Body of pancreas (tissue), 4 donors: Measurements from ENCODE around the gene CNGA3. TPM values are rescaled to one million over a fixed set of nuclear protein-coding genes. Genes with fewer than 3 reads are reported as not detected.
"Not testable (repeated sequence)": the region's sequence is repeated elsewhere in the genome, so short reads cannot be mapped to it uniquely, and the experiment has no call there.

ENCODE experiments used
- ATAC-seq: fragments of 150-250 bp; one replicate; pipeline ENCODE4 v1.9.1; 2016
- DNase-seq, 4 donors: peaks; one replicate each; pipeline ENCODE4 v3.0.0-alpha.2; 2019
- H3K27ac ChIP-seq, 4 donors: fragments of 200-600 bp; sonication (generic); 1 replicate in 3 of 4; 2 replicates in 1 of 4; pipeline versions ENCODE4 v1.5.1 to v1.6.1; 2016 to 2019; ENCODE audit warnings: mild to moderate bottlenecking in 1 of 4, mixed read lengths in 1 of 4, moderate library complexity in 1 of 4
- H3K27me3 ChIP-seq, 2 donors: fragments of 200-600 bp; sonication (generic); one replicate each; pipeline ENCODE4 v1.6.0; 2016; ENCODE audit warnings: mild to moderate bottlenecking in 1 of 2
- H3K36me3 ChIP-seq, 2 donors: fragments of 200-600 bp; sonication (generic); replicated peaks in 1 of 2; 2 replicates each; pipeline ENCODE4 v1.5.1; 2016; ENCODE audit warnings: low read depth in 2 of 2; ENCODE audit not compliant: insufficient read depth in 1 of 2
- H3K4me1 ChIP-seq: fragments of 200-600 bp; sonication (generic); one replicate; pipeline ENCODE4 v1.6.0; 2016
- H3K4me3 ChIP-seq, 2 donors: fragments of 200-600 bp; sonication (generic); 1 replicate in 1 of 2; 2 replicates in 1 of 2; pipeline ENCODE4 v1.5.1; 2016 to 2019
- H3K9me3 ChIP-seq, 3 donors: fragments of 200-600 bp; sonication (generic); 1 replicate in 2 of 3; 2 replicates in 1 of 3; pipeline ENCODE4 v1.5.1; 2016
- POLR2A ChIP-seq, 3 donors: fragments of 450-650 bp; IDR thresholded peaks; one replicate each; pipeline ENCODE4 v1.6.1; 2016; ENCODE audit warnings: antibody characterized with exemption in 3 of 3, mild to moderate bottlenecking in 2 of 3
- WGBS, 2 donors: methylation state at CpG; one replicate each; pipeline ENCODE4 v1.1.5; 2017; 5-methylcytosine and 5-hydroxymethylcytosine counted together
- intact Hi-C: fragments of 100-400 bp; cut with DNase I; formaldehyde crosslinking; loops from one replicate; pipeline ENCODE4 v1.15.1; 2023
- total RNA-seq, 2 donors: library from RNA; depleted of rRNA; stranded (reverse); fragments of >200 nt; gene quantifications; one replicate each; pipeline ENCODE4 v1.1.0, GENCODE V29; 2016
- TF ChIP-seq, protein P1 (sequence below), 7 experiments: fragments of 450-650 bp in 4 of 7; fragments of 200-600 bp in 3 of 7; sonication (generic) in 3 of 7; IDR thresholded peaks; one replicate each; pipeline ENCODE4 v1.5.1; 2016 to 2019; ENCODE audit warnings: antibody characterized with exemption in 7 of 7

CNGA3 gene
- total RNA-seq, 2 donors from 2014 or later, result 1.3 TPM; not detected in 1

DNA sequence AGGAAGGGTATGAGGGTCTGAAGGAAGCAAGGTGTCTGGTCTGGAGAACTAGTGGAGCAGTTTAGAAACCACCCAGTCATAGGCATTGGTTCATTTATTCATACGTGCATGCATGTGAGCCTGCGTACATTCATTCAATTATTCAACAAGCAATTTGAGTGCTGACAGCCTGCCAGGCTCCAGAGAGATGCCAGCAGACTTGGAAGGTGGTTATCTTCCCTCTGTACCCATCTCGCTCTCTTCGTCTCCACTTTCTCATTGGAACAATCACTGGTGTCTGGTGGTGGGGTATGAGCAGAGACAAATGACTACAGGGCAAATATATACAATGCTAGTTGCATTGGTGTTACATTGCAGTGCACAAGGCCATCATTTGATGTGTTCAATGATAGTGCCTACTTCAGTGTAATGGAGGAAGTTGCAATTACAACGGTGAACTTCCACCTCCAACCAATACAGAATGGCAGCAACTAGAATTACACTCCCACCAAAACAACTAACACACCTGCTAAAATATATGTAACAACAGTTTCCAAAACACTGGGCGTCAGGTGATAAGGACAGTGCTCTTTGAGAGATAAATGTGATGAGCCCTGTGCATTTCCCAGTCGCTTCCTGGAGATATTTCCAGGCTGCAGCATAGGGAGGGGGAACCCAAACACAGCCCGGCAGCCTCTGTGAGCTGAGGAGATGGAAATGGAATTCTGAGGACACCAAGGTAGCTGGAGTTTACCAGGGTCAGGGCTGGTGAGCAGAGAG, 32.6 kb upstream of the CNGA3 start:
- DNase-seq, result no peak
- no peak for ATAC-seq
- TF ChIP-seq, protein P1, sequence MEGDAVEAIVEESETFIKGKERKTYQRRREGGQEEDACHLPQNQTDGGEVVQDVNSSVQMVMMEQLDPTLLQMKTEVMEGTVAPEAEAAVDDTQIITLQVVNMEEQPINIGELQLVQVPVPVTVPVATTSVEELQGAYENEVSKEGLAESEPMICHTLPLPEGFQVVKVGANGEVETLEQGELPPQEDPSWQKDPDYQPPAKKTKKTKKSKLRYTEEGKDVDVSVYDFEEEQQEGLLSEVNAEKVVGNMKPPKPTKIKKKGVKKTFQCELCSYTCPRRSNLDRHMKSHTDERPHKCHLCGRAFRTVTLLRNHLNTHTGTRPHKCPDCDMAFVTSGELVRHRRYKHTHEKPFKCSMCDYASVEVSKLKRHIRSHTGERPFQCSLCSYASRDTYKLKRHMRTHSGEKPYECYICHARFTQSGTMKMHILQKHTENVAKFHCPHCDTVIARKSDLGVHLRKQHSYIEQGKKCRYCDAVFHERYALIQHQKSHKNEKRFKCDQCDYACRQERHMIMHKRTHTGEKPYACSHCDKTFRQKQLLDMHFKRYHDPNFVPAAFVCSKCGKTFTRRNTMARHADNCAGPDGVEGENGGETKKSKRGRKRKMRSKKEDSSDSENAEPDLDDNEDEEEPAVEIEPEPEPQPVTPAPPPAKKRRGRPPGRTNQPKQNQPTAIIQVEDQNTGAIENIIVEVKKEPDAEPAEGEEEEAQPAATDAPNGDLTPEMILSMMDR (IDR thresholded peaks at IDR 0.05), result no peak
- TF ChIP-seq POLR2A (IDR thresholded peaks at IDR 0.05), result no peak
- Histone ChIP-seq H3K27ac (no peak overlapping the region), H3K4me3 (no peak overlapping the region), H3K36me3 (no peaks in the 10 kb centered on the region), H3K9me3 (no peaks in the 10 kb centered on the region), H3K4me1 (no peaks in the 10 kb centered on the region), H3K27me3 (no peaks in the 10 kb centered on the region)
- intact Hi-C loops, result no loop called here
- WGBS, 2 donors, result 71 to 78% methylated on average over 8 of the region's 8 CpGs

DNA sequence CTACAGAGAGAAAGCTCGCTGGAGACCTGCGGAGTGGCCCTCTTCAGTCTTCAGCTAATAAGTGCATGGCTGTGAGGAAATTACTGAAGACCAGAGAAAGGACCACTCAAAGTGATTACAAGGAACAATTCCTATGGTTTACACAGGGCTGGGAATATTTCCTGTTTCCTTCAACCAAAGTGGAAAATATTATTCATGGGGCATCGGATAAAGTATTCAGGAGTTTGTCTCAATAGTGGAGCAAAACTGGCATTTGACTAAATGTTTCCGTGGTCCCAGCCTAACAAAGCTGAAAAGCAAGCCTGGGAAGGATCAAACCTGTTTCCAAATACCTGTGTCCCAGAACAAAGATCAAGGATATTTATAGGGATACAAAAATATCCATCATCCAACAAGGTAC, 32.0 kb upstream of the CNGA3 start:
- Histone ChIP-seq H3K27me3 (no peaks in the 10 kb centered on the region), H3K4me1 (no peaks in the 10 kb centered on the region), H3K27ac (no peak overlapping the region), H3K4me3 (no peak overlapping the region), H3K9me3 (no peaks in the 10 kb centered on the region), H3K36me3 (no peaks in the 10 kb centered on the region)
- DNase-seq (no peak), ATAC-seq (no peak)
- intact Hi-C loops, result no loop called here
- WGBS, 2 donors, result 61 to 76% methylated on average over 4 of the region's 4 CpGs
- TF ChIP-seq, protein P1 (IDR thresholded peaks at IDR 0.05), result no peak

- no peak overlapping the region for H3K27ac ChIP-seq
- TF ChIP-seq POLR2A (IDR thresholded peaks at IDR 0.05), result no peak
- TF ChIP-seq, protein P1 (IDR thresholded peaks at IDR 0.05), result no peak
- intact Hi-C loops, result no loop called here
- DNase-seq (no peak), ATAC-seq (no peak)
- H3K4me3 ChIP-seq, result no peak overlapping the region
- 81 to 88% methylated on average over 2 of the region's 2 CpGs for WGBS, 2 donors
- no peaks in the 10 kb centered on the region for H3K36me3 ChIP-seq
- H3K4me1 ChIP-seq, result no peaks in the 10 kb centered on the region
- peaks cover 0 to 8% (median 3%) of the 10 kb centered on the region in 3 donors for H3K9me3 ChIP-seq
- no peaks in the 10 kb centered on the region for H3K27me3 ChIP-seq
Observed at GRCh38 chr2:98315957-98316356, 30.3 kb upstream of the CNGA3 start.

DNA sequence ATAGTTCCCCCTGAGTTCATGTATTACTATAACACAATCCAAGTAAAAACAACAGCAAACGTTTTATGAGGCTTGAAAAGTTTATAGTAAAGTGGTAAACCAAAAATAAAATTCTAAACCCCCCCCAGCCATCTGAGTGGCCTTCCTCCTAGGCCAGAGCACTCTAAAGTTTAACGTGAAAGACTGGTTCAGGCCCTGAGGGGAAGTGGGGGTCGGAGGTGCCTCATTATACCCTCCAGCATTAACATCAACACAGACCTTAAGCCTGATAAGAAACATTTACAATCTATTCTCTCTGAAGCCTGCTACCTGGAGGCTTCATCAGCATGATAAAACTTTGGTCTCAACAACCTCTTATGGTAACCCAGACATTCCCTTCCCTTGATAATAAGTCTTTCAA, 29.0 kb upstream of the CNGA3 start:
- Histone ChIP-seq H3K4me3 (no peak overlapping the region), H3K27me3 (no peaks in the 10 kb centered on the region), H3K4me1 (no peaks in the 10 kb centered on the region), H3K27ac (no peak overlapping the region), H3K36me3 (no peaks in the 10 kb centered on the region), H3K9me3 (peaks cover 0 to 15% (median 3%) of the 10 kb centered on the region in 3 donors)
- intact Hi-C loops, result no loop called here
- WGBS, 2 donors, result 21 to 30% methylated on average over 3 of the region's 3 CpGs
- TF ChIP-seq, protein P1 (IDR thresholded peaks at IDR 0.05), result no peak
- no peak for TF ChIP-seq POLR2A (IDR thresholded peaks at IDR 0.05)
- ATAC-seq, result no peak
- no peak for DNase-seq

GRCh38 chr2:98320171-98320570, 26.1 kb upstream of the CNGA3 start:
- 73 to 80% methylated on average over 3 of the region's 3 CpGs for WGBS, 2 donors
- H3K36me3 ChIP-seq, DNase-seq, H3K4me3 ChIP-seq, H3K27ac ChIP-seq, H3K4me1 ChIP-seq, H3K27me3 ChIP-seq, ATAC-seq, intact Hi-C loops: not testable (repeated sequence)
- H3K9me3 ChIP-seq, result peaks cover 0 to 15% (median 3%) of the 10 kb centered on the region in 3 donors
